ENCODE measurements around the gene CELSR2. TPM values are rescaled to one million over a fixed set of nuclear protein-coding genes. Genes with fewer than 3 reads are reported as not detected.
A peak's percentile ranks its signal among the peaks of the same experiment; 100 is the strongest.

Gene CELSR2
- total RNA-seq, 1 experiment from 2014 or later = 30.2 TPM

- POLR2A ChIA-PET (ENCODE audit: low non-redundant PET) = no interaction called here
- peaks cover 50% of the 10 kb centered on the region for H3K36me3 ChIP-seq (ENCODE audit: insufficient read depth, low read length, poor library complexity, severe bottlenecking)
- no peaks in the 10 kb centered on the region for H3K27me3 ChIP-seq (replicated peaks; ENCODE audit: insufficient read depth, low read depth, low read length, poor library complexity)
- H3K4me1 ChIP-seq (ENCODE audit: insufficient read depth, low read length, poor library complexity, severe bottlenecking) = peaks cover 46% of the 10 kb centered on the region
- CTCF ChIA-PET = no interaction called here
- TF ChIP-seq EZH2 (IDR thresholded peaks at IDR 0.05; ENCODE audit: borderline replicate concordance, low read depth, low read length, poor library complexity, severe bottlenecking) = no peak
- TF ChIP-seq, protein P1, sequence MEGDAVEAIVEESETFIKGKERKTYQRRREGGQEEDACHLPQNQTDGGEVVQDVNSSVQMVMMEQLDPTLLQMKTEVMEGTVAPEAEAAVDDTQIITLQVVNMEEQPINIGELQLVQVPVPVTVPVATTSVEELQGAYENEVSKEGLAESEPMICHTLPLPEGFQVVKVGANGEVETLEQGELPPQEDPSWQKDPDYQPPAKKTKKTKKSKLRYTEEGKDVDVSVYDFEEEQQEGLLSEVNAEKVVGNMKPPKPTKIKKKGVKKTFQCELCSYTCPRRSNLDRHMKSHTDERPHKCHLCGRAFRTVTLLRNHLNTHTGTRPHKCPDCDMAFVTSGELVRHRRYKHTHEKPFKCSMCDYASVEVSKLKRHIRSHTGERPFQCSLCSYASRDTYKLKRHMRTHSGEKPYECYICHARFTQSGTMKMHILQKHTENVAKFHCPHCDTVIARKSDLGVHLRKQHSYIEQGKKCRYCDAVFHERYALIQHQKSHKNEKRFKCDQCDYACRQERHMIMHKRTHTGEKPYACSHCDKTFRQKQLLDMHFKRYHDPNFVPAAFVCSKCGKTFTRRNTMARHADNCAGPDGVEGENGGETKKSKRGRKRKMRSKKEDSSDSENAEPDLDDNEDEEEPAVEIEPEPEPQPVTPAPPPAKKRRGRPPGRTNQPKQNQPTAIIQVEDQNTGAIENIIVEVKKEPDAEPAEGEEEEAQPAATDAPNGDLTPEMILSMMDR (conservative IDR thresholded peaks at IDR 0.05; ENCODE audit: low read depth, low read length) = no peak
- DNase-seq (ENCODE audit: low spot score) = peak; percentile 65
- intact Hi-C loops (cut with micrococcal nuclease; ENCODE audit: unreplicated experiment) = no loop called here
- H3K4me3 ChIP-seq (ENCODE audit: low read depth, low read length, poor library complexity, severe bottlenecking) = no peak overlapping the region
- no peaks in the 10 kb centered on the region for H3K9me3 ChIP-seq (ENCODE audit: low read depth, low read length, poor library complexity, severe bottlenecking)
- no TSS peak for BruUV-seq (replicated peaks)
- peak overlapping the region; percentile 4 for H3K27ac ChIP-seq (ENCODE audit: low read depth, low read length, poor library complexity, severe bottlenecking)
Measured at GRCh38 chr1:109225308-109225707, 24.0 kb upstream of the CELSR2 start.

GRCh38 chr1:109225711-109226445, 23.5 kb upstream of the CELSR2 start:
- Histone ChIP-seq H3K4me3 (ENCODE audit: low read depth, low read length, poor library complexity, severe bottlenecking) (no peak overlapping the region), H3K4me1 (ENCODE audit: insufficient read depth, low read length, poor library complexity, severe bottlenecking) (peaks cover 48% of the 10 kb centered on the region), H3K27ac (ENCODE audit: low read depth, low read length, poor library complexity, severe bottlenecking) (peak overlapping the region; percentile 4), H3K36me3 (ENCODE audit: insufficient read depth, low read length, poor library complexity, severe bottlenecking) (peaks cover 55% of the 10 kb centered on the region), H3K9me3 (ENCODE audit: low read depth, low read length, poor library complexity, severe bottlenecking) (no peaks in the 10 kb centered on the region), H3K27me3 (replicated peaks; ENCODE audit: insufficient read depth, low read depth, low read length, poor library complexity) (no peaks in the 10 kb centered on the region)
- BruUV-seq (replicated peaks) = no TSS peak
- TF ChIP-seq EZH2 (IDR thresholded peaks at IDR 0.05; ENCODE audit: borderline replicate concordance, low read depth, low read length, poor library complexity, severe bottlenecking) = no peak
- TF ChIP-seq, protein P1 (conservative IDR thresholded peaks at IDR 0.05; ENCODE audit: low read depth, low read length) = no peak
- POLR2A ChIA-PET (ENCODE audit: low non-redundant PET) = no interaction called here
- CTCF ChIA-PET = interaction anchor here (0.6 kb wide), 1 partner anchor 84 kb away, joined by 3 read pairs; no protein-coding TSS in a partner anchor
- intact Hi-C loops (cut with micrococcal nuclease; ENCODE audit: unreplicated experiment) = no loop called here
- DNase-seq (ENCODE audit: low spot score) = no peak

DNA sequence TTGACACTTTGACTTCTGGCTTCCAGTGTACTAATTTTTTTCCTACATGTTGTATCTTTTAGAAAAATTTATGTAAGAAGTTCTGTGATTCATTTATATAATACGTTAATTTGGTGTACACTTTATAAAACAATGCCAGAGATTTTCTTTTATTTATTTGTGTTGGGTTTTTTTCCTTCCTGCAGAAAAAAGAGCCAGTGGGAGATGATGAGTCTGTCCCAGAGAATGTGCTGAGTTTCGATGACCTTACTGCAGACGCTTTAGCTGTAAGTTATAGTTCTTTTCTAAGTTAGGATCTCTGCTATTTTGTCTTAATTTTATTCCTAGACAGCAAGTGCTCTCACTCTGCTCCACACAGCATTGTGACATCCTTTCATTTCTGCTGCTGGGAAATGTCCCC, 21.2 kb upstream of the CELSR2 start:
- ChIA-PET CTCF (no interaction called here), POLR2A (ENCODE audit: low non-redundant PET) (no interaction called here)
- Histone ChIP-seq H3K27ac (ENCODE audit: low read depth, low read length, poor library complexity, severe bottlenecking) (no peak overlapping the region), H3K27me3 (replicated peaks; ENCODE audit: insufficient read depth, low read depth, low read length, poor library complexity) (no peaks in the 10 kb centered on the region), H3K36me3 (ENCODE audit: insufficient read depth, low read length, poor library complexity, severe bottlenecking) (peaks cover 69% of the 10 kb centered on the region), H3K4me3 (ENCODE audit: low read depth, low read length, poor library complexity, severe bottlenecking) (no peak overlapping the region), H3K9me3 (ENCODE audit: low read depth, low read length, poor library complexity, severe bottlenecking) (no peaks in the 10 kb centered on the region), H3K4me1 (ENCODE audit: insufficient read depth, low read length, poor library complexity, severe bottlenecking) (peaks cover 48% of the 10 kb centered on the region)
- no peak for DNase-seq (ENCODE audit: low spot score)
- no peak for TF ChIP-seq EZH2 (IDR thresholded peaks at IDR 0.05; ENCODE audit: borderline replicate concordance, low read depth, low read length, poor library complexity, severe bottlenecking)
- TF ChIP-seq, protein P1 (conservative IDR thresholded peaks at IDR 0.05; ENCODE audit: low read depth, low read length) = no peak
- intact Hi-C loops (cut with micrococcal nuclease; ENCODE audit: unreplicated experiment) = no loop called here
- BruUV-seq (replicated peaks) = no TSS peak
